Sigmoid colon (tissue), 7 donors: Measurements from ENCODE around the gene CIC. TPM values are rescaled to one million over a fixed set of nuclear protein-coding genes. Genes with fewer than 3 reads are reported as not detected.

ENCODE experiments used
- DNase-seq: peaks from one replicate; pipeline ENCODE4 v3.0.0-alpha.2; 2019
- H3K27ac ChIP-seq, 4 donors: fragments of 200-600 bp; sonication (generic); one replicate each; pipeline ENCODE4 v1.5.1; 2016 to 2019; ENCODE audit warnings: mild to moderate bottlenecking in 1 of 4
- H3K27me3 ChIP-seq, 3 donors: fragments of 200-600 bp; sonication (generic); one replicate each; pipeline ENCODE4 v1.5.1; 2019; ENCODE audit warnings: mild to moderate bottlenecking in 1 of 3
- H3K36me3 ChIP-seq, 4 donors: fragments of 200-600 bp; sonication (generic); one replicate each; pipeline ENCODE4 v1.5.1; 2016 to 2019
- H3K4me1 ChIP-seq, 4 donors: fragments of 200-600 bp; sonication (generic); one replicate each; pipeline ENCODE4 v1.5.1; 2017 to 2019
- H3K4me3 ChIP-seq, 4 donors: fragments of 200-600 bp; sonication (generic); one replicate each; pipeline ENCODE4 v1.5.1; 2017 to 2019; ENCODE audit warnings: mild to moderate bottlenecking in 2 of 4, moderate library complexity in 1 of 4
- H3K9me3 ChIP-seq, 4 donors: fragments of 200-600 bp in 3 of 4; sonication (generic) in 3 of 4; one replicate each; pipeline versions ENCODE4 v1.5.1 to v1.6.1; 2013 to 2019
- EP300 ChIP-seq, 4 donors: sonication (generic); formaldehyde crosslinking; IDR thresholded peaks; one replicate each; pipeline ENCODE4 v1.6.1; 2017; ENCODE audit warnings: antibody characterized with exemption in 4 of 4
- POLR2A ChIP-seq, 2 donors: fragments of 450-650 bp; IDR thresholded peaks; one replicate each; pipeline ENCODE4 v1.6.1; 2016; ENCODE audit warnings: antibody characterized with exemption in 2 of 2, mild to moderate bottlenecking in 2 of 2, moderate library complexity in 2 of 2
- POLR2AphosphoS5 ChIP-seq, 4 donors: sonication (generic); formaldehyde crosslinking; IDR thresholded peaks; one replicate each; pipeline ENCODE4 v1.6.1; 2017; ENCODE audit warnings: antibody characterized with exemption in 4 of 4
- WGBS, 2 donors: extraction: QIAGEN DNeasy Blood & Tissue Kit; methylation state at CpG; one replicate each; pipeline ENCODE4 v1.1.7; 2013; 5-methylcytosine and 5-hydroxymethylcytosine counted together
- intact Hi-C: fragments of 100-400 bp; cut with DNase I; formaldehyde crosslinking; loops from one replicate; pipeline ENCODE4 v1.15.1; 2023
- polyA plus RNA-seq, 3 donors: library from polyadenylated mRNA; stranded (reverse); fragments of 200-250 nt; gene quantifications; one replicate each; pipeline ENCODE4 v1.2.3, GENCODE V29; 2013
- total RNA-seq, 4 donors: library from RNA; depleted of rRNA; stranded (reverse); fragments of >200 nt; gene quantifications; one replicate each; pipeline ENCODE4 v1.1.0, GENCODE V29; 2016
- TF ChIP-seq, protein P1 (sequence below), 4 experiments: fragments of 450-650 bp in 3 of 4; fragments of 200-600 bp in 1 of 4; IDR thresholded peaks; one replicate each; pipeline ENCODE4 v1.5.1; 2016 to 2019; ENCODE audit warnings: antibody characterized with exemption in 4 of 4, mild to moderate bottlenecking in 3 of 4, moderate library complexity in 2 of 4
- donor health status: healthy with polysubstance abuse.
- donor health status: Bipolar disorder and iron deficiency.
- donor health status: healthy.

CIC gene
- total and polyA plus RNA-seq, 7 donors = 8.4 to 42.1 (median 20.0) TPM

DNA sequence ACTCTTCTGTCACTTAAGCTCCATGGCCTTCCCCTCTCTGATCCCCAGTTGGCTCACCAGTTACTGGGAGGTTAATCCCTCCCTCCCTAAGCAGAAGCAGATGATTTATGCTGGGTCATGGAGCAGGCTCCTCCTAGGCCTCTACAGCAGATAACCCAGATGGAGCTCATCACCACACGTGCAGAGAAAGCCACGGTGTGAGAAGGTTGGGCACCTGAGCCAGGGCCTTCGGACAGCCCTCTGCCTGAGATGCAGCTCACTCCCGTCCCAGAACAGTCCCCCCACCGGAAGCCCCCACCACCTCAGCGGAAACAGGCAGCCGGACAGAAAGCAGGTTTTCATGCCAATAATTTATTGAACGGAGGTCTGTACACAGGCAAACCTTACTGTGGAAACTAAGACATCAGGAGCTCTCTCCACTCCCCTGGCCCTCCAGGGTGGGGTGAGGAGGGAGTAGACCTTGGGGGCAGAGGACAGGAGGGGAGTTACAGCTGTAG is 39.1 kb upstream of the CIC start:
- intact Hi-C loops = no loop called here
- H3K36me3 ChIP-seq = peaks cover 40 to 99% (median 53%) of the 10 kb centered on the region in 4 donors
- no peaks in the 10 kb centered on the region for H3K27me3 ChIP-seq
- TF ChIP-seq POLR2AphosphoS5 (IDR thresholded peaks at IDR 0.05) (no peak), EP300 (IDR thresholded peaks at IDR 0.05) (no peak), POLR2A (IDR thresholded peaks at IDR 0.05) (no peak)
- TF ChIP-seq, protein P1, sequence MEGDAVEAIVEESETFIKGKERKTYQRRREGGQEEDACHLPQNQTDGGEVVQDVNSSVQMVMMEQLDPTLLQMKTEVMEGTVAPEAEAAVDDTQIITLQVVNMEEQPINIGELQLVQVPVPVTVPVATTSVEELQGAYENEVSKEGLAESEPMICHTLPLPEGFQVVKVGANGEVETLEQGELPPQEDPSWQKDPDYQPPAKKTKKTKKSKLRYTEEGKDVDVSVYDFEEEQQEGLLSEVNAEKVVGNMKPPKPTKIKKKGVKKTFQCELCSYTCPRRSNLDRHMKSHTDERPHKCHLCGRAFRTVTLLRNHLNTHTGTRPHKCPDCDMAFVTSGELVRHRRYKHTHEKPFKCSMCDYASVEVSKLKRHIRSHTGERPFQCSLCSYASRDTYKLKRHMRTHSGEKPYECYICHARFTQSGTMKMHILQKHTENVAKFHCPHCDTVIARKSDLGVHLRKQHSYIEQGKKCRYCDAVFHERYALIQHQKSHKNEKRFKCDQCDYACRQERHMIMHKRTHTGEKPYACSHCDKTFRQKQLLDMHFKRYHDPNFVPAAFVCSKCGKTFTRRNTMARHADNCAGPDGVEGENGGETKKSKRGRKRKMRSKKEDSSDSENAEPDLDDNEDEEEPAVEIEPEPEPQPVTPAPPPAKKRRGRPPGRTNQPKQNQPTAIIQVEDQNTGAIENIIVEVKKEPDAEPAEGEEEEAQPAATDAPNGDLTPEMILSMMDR (IDR thresholded peaks at IDR 0.05) = no peak
- peaks cover 0 to 12% (median 0%) of the 10 kb centered on the region in 4 donors for H3K4me1 ChIP-seq
- no peak for DNase-seq
- WGBS, 2 donors = 68 to 72% methylated on average over 8 of the region's 8 CpGs
- H3K4me3 ChIP-seq = no peak overlapping the region
- no peak overlapping the region for H3K27ac ChIP-seq
- H3K9me3 ChIP-seq = no peaks in the 10 kb centered on the region

DNA sequence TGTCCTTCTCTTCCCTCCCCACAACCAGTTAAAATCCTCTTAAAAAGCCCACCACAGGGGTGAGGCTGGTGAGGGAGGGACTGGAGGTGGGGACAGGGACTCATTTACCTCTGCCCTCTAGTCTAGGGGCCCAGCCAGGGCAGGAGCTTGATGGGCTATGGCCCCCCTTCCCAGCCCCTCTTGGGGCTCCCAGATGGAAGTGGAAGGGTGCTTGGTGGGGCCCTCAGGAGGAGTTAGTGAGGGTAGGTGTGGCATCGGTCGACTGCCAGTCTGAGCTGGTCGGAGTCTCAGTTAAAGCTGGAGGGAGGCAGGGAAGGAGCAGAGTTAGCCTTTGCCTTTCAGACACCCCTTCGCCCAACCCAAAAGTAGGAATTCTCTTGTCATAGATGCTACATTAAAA is 38.5 kb upstream of the CIC start:
- peaks cover 0 to 12% (median 0%) of the 10 kb centered on the region in 4 donors for H3K4me1 ChIP-seq
- intact Hi-C loops = no loop called here
- peaks cover 33 to 99% (median 54%) of the 10 kb centered on the region in 4 donors for H3K36me3 ChIP-seq
- DNase-seq = no peak
- no peaks in the 10 kb centered on the region for H3K9me3 ChIP-seq
- H3K27me3 ChIP-seq = no peaks in the 10 kb centered on the region
- TF ChIP-seq, protein P1 (IDR thresholded peaks at IDR 0.05) = no peak
- TF ChIP-seq POLR2A (IDR thresholded peaks at IDR 0.05) (no peak), EP300 (IDR thresholded peaks at IDR 0.05) (no peak), POLR2AphosphoS5 (IDR thresholded peaks at IDR 0.05) (no peak)
- no peak overlapping the region for H3K27ac ChIP-seq
- no peak overlapping the region for H3K4me3 ChIP-seq
- 80 to 81% methylated on average over 4 of the region's 4 CpGs for WGBS, 2 donors

DNA sequence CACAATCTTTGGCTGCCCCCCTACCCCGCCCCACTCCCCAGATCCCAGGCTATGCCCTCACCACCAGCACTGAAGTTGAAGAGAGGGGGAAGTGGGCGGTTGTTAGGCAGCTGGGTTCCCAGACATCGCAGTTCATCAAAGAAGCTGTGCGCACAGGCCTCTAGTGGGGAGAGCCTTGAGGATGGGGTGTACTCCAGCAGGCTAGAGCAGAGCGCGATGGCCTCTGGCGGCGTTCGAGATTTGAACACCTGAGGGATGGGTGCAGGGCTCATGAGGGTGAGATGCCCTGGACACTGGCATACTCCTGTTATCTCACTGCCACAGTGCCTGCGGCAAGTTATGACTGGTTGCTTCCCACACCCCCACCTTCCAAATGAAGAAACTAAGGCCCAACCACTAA is 36.6 kb upstream of the CIC start:
- intact Hi-C loops = no loop called here
- no peak for TF ChIP-seq EP300 (IDR thresholded peaks at IDR 0.05)
- TF ChIP-seq POLR2A (IDR thresholded peaks at IDR 0.05) = no peak
- TF ChIP-seq, protein P1 (IDR thresholded peaks at IDR 0.05) = no peak
- no peak for TF ChIP-seq POLR2AphosphoS5 (IDR thresholded peaks at IDR 0.05)
- H3K4me1 ChIP-seq = peaks cover 0 to 12% (median 0%) of the 10 kb centered on the region in 4 donors
- H3K4me3 ChIP-seq = no peak overlapping the region
- WGBS, 2 donors = 93 to 95% methylated on average over 10 of the region's 10 CpGs
- H3K9me3 ChIP-seq = no peaks in the 10 kb centered on the region
- H3K27me3 ChIP-seq = no peaks in the 10 kb centered on the region
- DNase-seq = no peak
- H3K36me3 ChIP-seq = peaks cover 24 to 99% (median 52%) of the 10 kb centered on the region in 4 donors
- no peak overlapping the region for H3K27ac ChIP-seq

DNA sequence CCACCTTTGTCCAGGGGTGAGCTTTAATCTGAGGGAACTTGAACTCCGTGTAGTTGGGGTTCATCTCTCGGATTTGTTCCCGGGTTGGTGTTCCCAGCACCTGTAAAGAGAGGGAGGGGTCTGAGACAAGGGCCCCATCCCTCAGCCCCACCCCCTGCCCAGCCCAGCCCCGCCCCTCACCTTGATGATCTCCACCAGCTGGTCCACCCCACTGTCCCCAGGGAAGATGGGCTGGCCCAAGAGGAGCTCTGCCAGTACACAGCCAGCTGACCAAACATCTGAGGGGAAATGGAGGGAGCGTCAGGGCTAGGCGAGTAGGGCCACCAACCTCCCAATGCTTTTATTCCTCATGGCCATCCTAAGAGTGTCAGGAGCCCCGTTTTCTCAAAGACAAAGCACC is 35.9 kb upstream of the CIC start:
- no peak for DNase-seq
- H3K4me1 ChIP-seq = peaks cover 0 to 12% (median 0%) of the 10 kb centered on the region in 4 donors
- H3K9me3 ChIP-seq = no peaks in the 10 kb centered on the region
- peaks cover 24 to 99% (median 52%) of the 10 kb centered on the region in 4 donors for H3K36me3 ChIP-seq
- intact Hi-C loops = no loop called here
- TF ChIP-seq POLR2AphosphoS5 (IDR thresholded peaks at IDR 0.05) = no peak
- TF ChIP-seq, protein P1 (IDR thresholded peaks at IDR 0.05) = no peak
- TF ChIP-seq EP300 (IDR thresholded peaks at IDR 0.05) = no peak
- no peak for TF ChIP-seq POLR2A (IDR thresholded peaks at IDR 0.05)
- no peaks in the 10 kb centered on the region for H3K27me3 ChIP-seq
- WGBS, 2 donors = 59 to 82% methylated on average over 7 of the region's 7 CpGs
- no peak overlapping the region for H3K27ac ChIP-seq
- H3K4me3 ChIP-seq = no peak overlapping the region
